Liver (tissue), 3 donors: ENCODE data around the gene ARRDC5.

ENCODE experiments used
- ATF3 ChIP-seq: IDR thresholded peaks from 2 replicates; pipeline ENCODE4 v1.6.1; 2016; ENCODE audit warnings: antibody characterized with exemption
- GABPA ChIP-seq, 2 donors: IDR thresholded peaks in 1 of 2; conservative IDR thresholded peaks in 1 of 2; 2 replicates each; pipeline ENCODE4 v1.6.1; 2016; ENCODE audit warnings: antibody characterized with exemption in 2 of 2, mild to moderate bottlenecking in 1 of 2, moderate library complexity in 1 of 2
- HNF4A ChIP-seq, 2 donors: conservative IDR thresholded peaks; 2 replicates each; pipeline ENCODE4 v1.6.1; 2016; ENCODE audit warnings: antibody characterized with exemption in 2 of 2, mild to moderate bottlenecking in 2 of 2
- NR2F2 ChIP-seq: IDR thresholded peaks from 2 replicates; pipeline ENCODE4 v1.6.1; 2016; ENCODE audit warnings: antibody characterized with exemption
- RAD21 ChIP-seq, 2 donors: IDR thresholded peaks; 2 replicates each; pipeline ENCODE4 v1.6.1; 2016; ENCODE audit warnings: antibody characterized with exemption in 2 of 2, mild to moderate bottlenecking in 2 of 2
- SP1 ChIP-seq: IDR thresholded peaks from 2 replicates; pipeline ENCODE4 v1.6.1; 2018; ENCODE audit warnings: antibody characterized with exemption, mild to moderate bottlenecking
- YY1 ChIP-seq: IDR thresholded peaks from 2 replicates; pipeline ENCODE4 v1.6.1; 2016; ENCODE audit warnings: antibody characterized with exemption, mild to moderate bottlenecking
- ZBTB33 ChIP-seq: IDR thresholded peaks from 2 replicates; pipeline ENCODE4 v1.6.1; 2016; ENCODE audit warnings: antibody characterized with exemption
- TF ChIP-seq, protein P1 (sequence below): fragments of 150-350 bp; IDR thresholded peaks from 2 replicates; pipeline ENCODE4 v1.5.1; 2017; ENCODE audit warnings: improper control_type of control experiment, low read depth, low read length; ENCODE audit not compliant: missing input control
- TF ChIP-seq, protein P2 (sequence below): IDR thresholded peaks from 2 replicates; pipeline ENCODE4 v1.6.1; 2016; ENCODE audit warnings: antibody characterized with exemption, mild to moderate bottlenecking
- donor health status: healthy.
- donor health status: healthy.

DNA sequence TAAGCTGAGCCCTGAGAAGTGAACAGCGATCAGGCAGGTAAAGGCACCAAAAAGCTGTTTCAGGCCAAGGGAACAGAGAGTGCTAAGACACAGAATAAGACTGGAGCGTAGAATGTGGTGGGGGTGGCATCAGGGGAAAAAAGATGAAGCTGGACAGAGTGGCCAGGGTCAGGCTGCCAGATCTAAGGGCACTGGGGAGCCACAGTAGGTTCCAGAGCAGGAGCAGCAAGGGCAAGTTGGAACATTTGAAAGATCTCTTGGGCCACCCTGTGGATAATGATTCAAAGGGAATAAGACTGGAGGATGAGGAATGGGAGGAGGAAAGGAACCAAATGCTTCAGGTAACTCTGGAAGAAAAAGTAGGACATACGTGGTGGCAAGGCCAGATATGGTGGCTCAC lies 28.8 kb downstream of the ARRDC5 start:
- TF ChIP-seq, protein P1, sequence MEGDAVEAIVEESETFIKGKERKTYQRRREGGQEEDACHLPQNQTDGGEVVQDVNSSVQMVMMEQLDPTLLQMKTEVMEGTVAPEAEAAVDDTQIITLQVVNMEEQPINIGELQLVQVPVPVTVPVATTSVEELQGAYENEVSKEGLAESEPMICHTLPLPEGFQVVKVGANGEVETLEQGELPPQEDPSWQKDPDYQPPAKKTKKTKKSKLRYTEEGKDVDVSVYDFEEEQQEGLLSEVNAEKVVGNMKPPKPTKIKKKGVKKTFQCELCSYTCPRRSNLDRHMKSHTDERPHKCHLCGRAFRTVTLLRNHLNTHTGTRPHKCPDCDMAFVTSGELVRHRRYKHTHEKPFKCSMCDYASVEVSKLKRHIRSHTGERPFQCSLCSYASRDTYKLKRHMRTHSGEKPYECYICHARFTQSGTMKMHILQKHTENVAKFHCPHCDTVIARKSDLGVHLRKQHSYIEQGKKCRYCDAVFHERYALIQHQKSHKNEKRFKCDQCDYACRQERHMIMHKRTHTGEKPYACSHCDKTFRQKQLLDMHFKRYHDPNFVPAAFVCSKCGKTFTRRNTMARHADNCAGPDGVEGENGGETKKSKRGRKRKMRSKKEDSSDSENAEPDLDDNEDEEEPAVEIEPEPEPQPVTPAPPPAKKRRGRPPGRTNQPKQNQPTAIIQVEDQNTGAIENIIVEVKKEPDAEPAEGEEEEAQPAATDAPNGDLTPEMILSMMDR = no peak
- TF ChIP-seq YY1 = no peak
- no peak for TF ChIP-seq HNF4A (conservative IDR thresholded peaks at IDR 0.05)
- TF ChIP-seq, protein P2, sequence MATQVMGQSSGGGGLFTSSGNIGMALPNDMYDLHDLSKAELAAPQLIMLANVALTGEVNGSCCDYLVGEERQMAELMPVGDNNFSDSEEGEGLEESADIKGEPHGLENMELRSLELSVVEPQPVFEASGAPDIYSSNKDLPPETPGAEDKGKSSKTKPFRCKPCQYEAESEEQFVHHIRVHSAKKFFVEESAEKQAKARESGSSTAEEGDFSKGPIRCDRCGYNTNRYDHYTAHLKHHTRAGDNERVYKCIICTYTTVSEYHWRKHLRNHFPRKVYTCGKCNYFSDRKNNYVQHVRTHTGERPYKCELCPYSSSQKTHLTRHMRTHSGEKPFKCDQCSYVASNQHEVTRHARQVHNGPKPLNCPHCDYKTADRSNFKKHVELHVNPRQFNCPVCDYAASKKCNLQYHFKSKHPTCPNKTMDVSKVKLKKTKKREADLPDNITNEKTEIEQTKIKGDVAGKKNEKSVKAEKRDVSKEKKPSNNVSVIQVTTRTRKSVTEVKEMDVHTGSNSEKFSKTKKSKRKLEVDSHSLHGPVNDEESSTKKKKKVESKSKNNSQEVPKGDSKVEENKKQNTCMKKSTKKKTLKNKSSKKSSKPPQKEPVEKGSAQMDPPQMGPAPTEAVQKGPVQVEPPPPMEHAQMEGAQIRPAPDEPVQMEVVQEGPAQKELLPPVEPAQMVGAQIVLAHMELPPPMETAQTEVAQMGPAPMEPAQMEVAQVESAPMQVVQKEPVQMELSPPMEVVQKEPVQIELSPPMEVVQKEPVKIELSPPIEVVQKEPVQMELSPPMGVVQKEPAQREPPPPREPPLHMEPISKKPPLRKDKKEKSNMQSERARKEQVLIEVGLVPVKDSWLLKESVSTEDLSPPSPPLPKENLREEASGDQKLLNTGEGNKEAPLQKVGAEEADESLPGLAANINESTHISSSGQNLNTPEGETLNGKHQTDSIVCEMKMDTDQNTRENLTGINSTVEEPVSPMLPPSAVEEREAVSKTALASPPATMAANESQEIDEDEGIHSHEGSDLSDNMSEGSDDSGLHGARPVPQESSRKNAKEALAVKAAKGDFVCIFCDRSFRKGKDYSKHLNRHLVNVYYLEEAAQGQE = no peak
- TF ChIP-seq NR2F2 = no peak
- no peak for TF ChIP-seq ZBTB33
- no peak for TF ChIP-seq SP1
- TF ChIP-seq RAD21 (IDR thresholded peaks at IDR 0.05) = no peak
- TF ChIP-seq ATF3 = no peak
- no peak for TF ChIP-seq GABPA (IDR thresholded peaks at IDR 0.05 in 1 of 2, conservative IDR thresholded peaks at IDR 0.05 in 1 of 2)
